Measurements from ENCODE around the gene CBFA2T2.
A peak's percentile ranks its signal among the peaks of the same experiment; 100 is the strongest.

The CBFA2T2 gene

DNA sequence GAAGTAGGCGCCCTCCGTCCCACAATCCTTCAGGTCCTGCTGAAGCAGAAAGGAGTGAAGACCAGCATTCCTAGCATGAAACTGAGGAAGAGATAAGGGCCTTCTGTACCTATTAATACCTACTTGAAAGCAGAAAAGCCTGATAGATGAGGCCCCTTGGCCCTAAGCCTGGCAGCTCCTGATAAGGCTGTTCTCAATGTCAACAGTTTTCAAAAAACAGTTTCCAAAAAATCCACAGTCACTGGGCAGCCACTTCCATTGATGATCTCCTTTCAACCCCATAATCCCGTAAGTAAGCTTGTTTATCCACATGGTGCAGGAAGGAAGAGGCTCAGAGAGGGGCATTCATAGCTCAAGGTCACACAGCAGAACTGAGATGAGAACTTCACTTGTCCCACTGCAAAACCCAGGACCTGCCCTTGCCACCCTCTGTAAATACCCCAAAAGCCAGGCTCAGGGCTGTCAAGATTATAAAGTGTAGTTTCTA lies 199.1 kb downstream of the CBFA2T2 start:
- H3K4me3 Mint-ChIP-seq: no peak overlapping the region
- no peaks in the 10 kb centered on the region for H3K36me3 Mint-ChIP-seq (ENCODE audit: low read depth)
- DNase-seq: no peak
- H3K27ac Mint-ChIP-seq: no peak overlapping the region
- H3K9me3 Mint-ChIP-seq: no peaks in the 10 kb centered on the region
- peaks cover 2% of the 10 kb centered on the region for H3K27me3 Mint-ChIP-seq (ENCODE audit: low read depth, poor library complexity)
- TF ChIP-seq CTCF (IDR thresholded peaks at IDR 0.05): no peak
- peaks cover 33% of the 10 kb centered on the region for H3K4me1 Mint-ChIP-seq

- TF ChIP-seq CTCF (IDR thresholded peaks at IDR 0.05): no peak
- Mint-ChIP-seq H3K36me3 (ENCODE audit: low read depth) (no peaks in the 10 kb centered on the region), H3K27ac (no peak overlapping the region), H3K9me3 (no peaks in the 10 kb centered on the region), H3K27me3 (ENCODE audit: low read depth, poor library complexity) (peaks cover 2% of the 10 kb centered on the region), H3K4me3 (no peak overlapping the region), H3K4me1 (peaks cover 34% of the 10 kb centered on the region)
- DNase-seq: no peak
These were observed 199.6 kb downstream of the CBFA2T2 start for GRCh38 chr20:33689493-33689892.

GRCh38 chr20:33689973-33690372 lies 200.1 kb downstream of the CBFA2T2 start:
- no peak overlapping the region for H3K27ac Mint-ChIP-seq
- no peak for DNase-seq
- H3K4me1 Mint-ChIP-seq: peaks cover 32% of the 10 kb centered on the region

GRCh38 chr20:33693289-33693688 lies 203.4 kb downstream of the CBFA2T2 start:
- peaks cover 3% of the 10 kb centered on the region for H3K27me3 Mint-ChIP-seq (ENCODE audit: low read depth, poor library complexity)
- no peak overlapping the region for H3K4me3 Mint-ChIP-seq
- TF ChIP-seq CTCF (IDR thresholded peaks at IDR 0.05): no peak
- peaks cover 8% of the 10 kb centered on the region for H3K36me3 Mint-ChIP-seq (ENCODE audit: low read depth)
- peaks cover 20% of the 10 kb centered on the region for H3K4me1 Mint-ChIP-seq
- peaks cover 14% of the 10 kb centered on the region for H3K9me3 Mint-ChIP-seq
- DNase-seq: no peak
- no peak overlapping the region for H3K27ac Mint-ChIP-seq

More at GRCh38 chr20:33689973-33690372, 200.1 kb downstream of the CBFA2T2 start:
- no peak for TF ChIP-seq CTCF (IDR thresholded peaks at IDR 0.05)
- H3K4me3 Mint-ChIP-seq: no peak overlapping the region
- H3K27me3 Mint-ChIP-seq (ENCODE audit: low read depth, poor library complexity): peaks cover 2% of the 10 kb centered on the region
- H3K36me3 Mint-ChIP-seq (ENCODE audit: low read depth): no peaks in the 10 kb centered on the region
- H3K9me3 Mint-ChIP-seq: no peaks in the 10 kb centered on the region

DNA sequence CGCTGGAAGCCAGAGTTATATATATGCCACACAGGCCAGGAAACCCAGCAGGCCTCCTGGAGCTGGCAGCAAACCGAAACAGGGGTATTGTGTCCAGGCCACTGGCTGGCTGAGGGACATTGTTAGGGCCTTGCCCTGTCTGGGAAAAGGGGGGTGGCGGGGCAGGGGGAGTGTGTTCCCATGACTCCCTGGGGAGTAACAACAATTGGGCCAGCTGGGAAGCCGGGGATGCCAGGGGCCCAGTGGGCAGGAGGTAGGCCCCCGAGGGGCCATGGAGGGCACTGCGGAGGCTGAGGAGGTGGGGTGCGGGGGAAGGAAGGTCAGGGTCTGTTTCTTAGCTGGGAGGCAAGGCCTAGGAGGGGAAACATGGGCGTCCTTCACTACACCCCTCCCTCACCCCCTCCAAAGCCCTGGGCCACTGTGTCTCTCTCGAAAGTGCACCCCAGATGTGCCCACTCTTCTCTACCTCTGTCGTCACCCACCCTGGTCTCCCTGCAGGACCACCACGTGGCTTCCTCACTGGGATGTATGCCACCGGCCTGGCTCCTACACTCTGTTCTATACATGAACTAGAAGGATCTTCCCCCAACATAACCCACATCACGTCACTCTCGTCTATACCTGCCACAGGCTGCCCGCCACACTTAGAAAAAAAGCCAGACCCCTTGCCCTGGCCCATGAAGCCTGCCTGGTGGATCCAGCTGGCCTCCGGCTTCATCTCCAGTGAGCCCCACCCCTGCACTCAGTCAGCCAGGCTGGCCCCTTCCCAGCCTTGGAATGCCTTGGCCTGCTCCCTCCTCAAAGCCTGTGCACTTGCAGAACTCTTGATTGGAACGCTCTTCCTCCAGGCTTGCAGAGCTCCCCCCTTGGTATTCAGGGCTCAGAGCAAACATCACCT lies 204.1 kb downstream of the CBFA2T2 start:
- Mint-ChIP-seq H3K36me3 (ENCODE audit: low read depth) (peaks cover 8% of the 10 kb centered on the region), H3K27me3 (ENCODE audit: low read depth, poor library complexity) (peaks cover 3% of the 10 kb centered on the region), H3K9me3 (peaks cover 19% of the 10 kb centered on the region), H3K27ac (peak overlapping the region; percentile 6), H3K4me3 (no peak overlapping the region), H3K4me1 (peaks cover 20% of the 10 kb centered on the region)
- DNase-seq: no peak
- TF ChIP-seq CTCF (IDR thresholded peaks at IDR 0.05): no peak

- peaks cover 8% of the 10 kb centered on the region for H3K36me3 Mint-ChIP-seq (ENCODE audit: low read depth)
- peaks cover 20% of the 10 kb centered on the region for H3K9me3 Mint-ChIP-seq
- TF ChIP-seq CTCF (IDR thresholded peaks at IDR 0.05): no peak
- peaks cover 3% of the 10 kb centered on the region for H3K27me3 Mint-ChIP-seq (ENCODE audit: low read depth, poor library complexity)
- H3K27ac Mint-ChIP-seq: peak overlapping the region; percentile 6
- no peak overlapping the region for H3K4me3 Mint-ChIP-seq
- peaks cover 20% of the 10 kb centered on the region for H3K4me1 Mint-ChIP-seq
- DNase-seq: no peak
These were observed 204.7 kb downstream of the CBFA2T2 start for GRCh38 chr20:33694639-33695012.
